MV-4-11 (cell line): ENCODE data around the gene MINDY3.

Experiments used
- DNase-seq: peaks from one replicate; lab custom pipeline; 2025; lab: John Stamatoyannopoulos, UW

MINDY3 gene

DNA sequence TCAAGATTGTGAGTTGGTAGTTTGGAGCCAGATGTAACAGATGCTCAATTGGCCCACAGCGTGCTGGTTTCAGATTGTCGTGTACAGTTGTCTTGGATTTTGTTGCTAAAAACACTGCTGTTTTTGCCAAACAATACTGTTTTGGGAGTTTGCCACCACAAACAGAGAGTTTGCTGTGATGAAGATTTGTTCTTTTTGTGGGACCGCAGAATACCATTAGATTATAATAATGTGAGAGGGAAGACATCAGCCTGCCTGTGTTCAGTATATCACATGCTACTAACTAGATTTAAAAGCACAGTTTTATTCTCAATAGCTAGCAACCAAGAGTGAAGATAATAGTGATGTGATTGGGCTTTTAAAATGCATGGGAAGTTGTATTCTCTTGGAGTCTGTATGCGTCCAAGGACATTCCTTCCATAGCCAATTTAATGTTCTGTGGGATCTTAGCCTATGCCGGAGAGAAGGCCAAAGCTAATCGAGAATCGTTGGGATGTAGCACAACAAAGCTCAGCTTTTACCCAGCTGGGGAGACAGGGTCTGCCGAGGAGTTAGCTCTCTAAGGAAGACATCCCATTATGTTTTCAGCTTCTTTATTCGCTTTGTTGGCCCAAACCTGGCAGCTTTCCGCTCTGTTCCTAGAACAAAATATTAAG is 121.9 kb downstream of the MINDY3 start:
- DNase-seq = no peak

- peak; percentile 14 for DNase-seq
These were observed 122.7 kb downstream of the MINDY3 start for GRCh38 chr10:15737656-15738055.

- no peak for DNase-seq
These were observed 124.5 kb downstream of the MINDY3 start for GRCh38 chr10:15735763-15736162.

DNA sequence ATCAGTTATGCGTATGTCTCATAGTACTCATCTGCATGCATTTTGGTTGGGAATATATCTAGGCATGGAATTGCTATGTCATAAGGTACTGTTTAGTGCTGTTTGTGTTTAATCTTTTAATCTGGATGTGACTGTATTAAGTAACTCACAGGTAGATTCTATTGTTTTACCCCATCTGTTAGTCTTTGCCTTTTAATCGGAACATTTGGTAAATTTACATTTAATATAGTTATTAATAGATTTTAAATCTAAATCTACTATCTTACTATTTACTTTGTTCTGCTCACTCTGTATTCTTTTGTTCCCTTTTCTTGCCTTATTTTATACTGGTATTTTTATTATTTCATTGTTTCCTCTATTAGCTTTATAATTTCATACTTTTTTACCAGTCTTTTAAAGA is 130.0 kb downstream of the MINDY3 start:
- no peak for DNase-seq

GRCh38 chr10:15729890-15730289 is 130.4 kb downstream of the MINDY3 start:
- DNase-seq = no peak
